Fibroblast of the aortic adventitia (primary cell): ENCODE results near the gene ARHGAP26. TPM values are rescaled to one million over a fixed set of nuclear protein-coding genes. Genes with fewer than 3 reads are reported as not detected.

Experiments used
- DNase-seq: peaks from one replicate; pipeline ENCODE4 v3.0.0-alpha.2; 2010; ENCODE audit warnings: low read depth
- H3K4me3 ChIP-seq: 2 replicates; pipeline ENCODE4 v1.5.1; 2011; ENCODE audit warnings: low read depth, mild to moderate bottlenecking, control low read depth, low read length, moderate library complexity
- CTCF ChIP-seq: IDR thresholded peaks from 2 replicates; pipeline ENCODE4 v1.5.1; 2011; ENCODE audit warnings: mild to moderate bottlenecking, low read length, control low read depth, inconsistent platforms; ENCODE audit not compliant: insufficient read depth
- total RNA-seq: library from RNA; depleted of rRNA; stranded (reverse); fragments of >200 nt; gene quantifications from 2 replicates; pipeline ENCODE4 v1.2.3, GENCODE V29; 2012; ENCODE audit warnings: low replicate concordance

ARHGAP26 gene
- total RNA-seq, 1 donor, result 9.0 TPM

GRCh38 chr5:142823126-142823525 lies 52.9 kb downstream of the ARHGAP26 start:
- peak; percentile 64 for DNase-seq
- no peak for TF ChIP-seq CTCF

GRCh38 chr5:142823806-142824205 lies 53.6 kb downstream of the ARHGAP26 start:
- no peak for DNase-seq
- H3K4me3 ChIP-seq, result no peak overlapping the region
- TF ChIP-seq CTCF, result no peak

More at GRCh38 chr5:142823126-142823525, 52.9 kb downstream of the ARHGAP26 start:
- no peak overlapping the region for H3K4me3 ChIP-seq

GRCh38 chr5:142824391-142824790 lies 54.2 kb downstream of the ARHGAP26 start:
- no peak for TF ChIP-seq CTCF
- no peak overlapping the region for H3K4me3 ChIP-seq
- no peak for DNase-seq

- no peak for DNase-seq
- H3K4me3 ChIP-seq, result no peak overlapping the region
- no peak for TF ChIP-seq CTCF
Measured at GRCh38 chr5:142825378-142826089, 55.4 kb downstream of the ARHGAP26 start.

- no peak for TF ChIP-seq CTCF
- DNase-seq, result no peak
- H3K4me3 ChIP-seq, result no peak overlapping the region
Measured at GRCh38 chr5:142826093-142826492, 55.9 kb downstream of the ARHGAP26 start.

- no peak for TF ChIP-seq CTCF
- H3K4me3 ChIP-seq, result no peak overlapping the region
- peak; percentile 79 for DNase-seq
Measured at GRCh38 chr5:142826741-142827492, 56.7 kb downstream of the ARHGAP26 start.
